ENCODE data around the gene SPSB1. TPM values are rescaled to one million over a fixed set of nuclear protein-coding genes. Genes with fewer than 3 reads are reported as not detected.

Gene SPSB1
- total and polyA plus RNA-seq, 2 donors from 2014 or later = 12.7 to 25.9 TPM

DNA sequence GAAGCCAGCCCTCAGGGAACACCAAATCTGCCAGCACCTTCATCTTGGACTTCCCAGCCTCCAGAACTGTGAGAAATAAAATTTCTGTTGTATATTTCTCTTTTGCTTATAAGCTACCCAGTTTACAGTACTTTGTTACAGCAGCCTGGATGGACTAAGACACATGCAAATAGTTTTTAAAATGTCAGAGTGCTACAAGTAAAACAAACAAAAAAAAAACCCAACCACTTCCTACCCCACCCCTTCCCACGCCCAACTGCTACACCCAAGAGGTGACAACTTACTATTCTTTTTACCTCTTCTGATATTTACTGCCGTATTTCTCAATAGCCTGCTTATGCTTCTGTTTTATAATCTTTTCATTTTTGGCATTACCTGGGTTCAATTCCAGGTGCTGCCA, 8.6 kb upstream of the SPSB1 start:
- Histone ChIP-seq H3K9ac (ENCODE audit: low read length in 3 of 3) (no peak overlapping the region), H3K27me3 (ENCODE audit: control insufficient read depth, insufficient read depth, low read length) (no peaks in the 10 kb centered on the region), H3K4me1 (ENCODE audit: control insufficient read depth in 2 of 3, insufficient read depth in 2 of 3, low read depth in 1 of 3, low read length in 3 of 3) (peaks cover 0 to 5% (median 0%) of the 10 kb centered on the region in 3 donors), H3K9me3 (ENCODE audit: control insufficient read depth in 2 of 3, insufficient read depth in 1 of 3, low read length in 3 of 3) (peaks cover 0 to 25% (median 4%) of the 10 kb centered on the region in 3 donors), H3K4me3 (ENCODE audit: low read length in 3 of 3) (no peak overlapping the region), H3K27ac (ENCODE audit: low read depth in 2 of 2, low read length in 2 of 2) (no peak overlapping the region), H3K36me3 (ENCODE audit: control insufficient read depth in 2 of 3, insufficient read depth in 3 of 3, low read length in 3 of 3) (no peaks in the 10 kb centered on the region)
- no peak for FAIRE-seq
- peak in 1 of 5 donors; percentile 0 for DNase-seq
- intact Hi-C loops (cut with DNase I) = loop anchor here (10.0 kb wide), 1 partner anchor 171 kb away; no protein-coding TSS in a partner anchor
- TF ChIP-seq, protein P1, sequence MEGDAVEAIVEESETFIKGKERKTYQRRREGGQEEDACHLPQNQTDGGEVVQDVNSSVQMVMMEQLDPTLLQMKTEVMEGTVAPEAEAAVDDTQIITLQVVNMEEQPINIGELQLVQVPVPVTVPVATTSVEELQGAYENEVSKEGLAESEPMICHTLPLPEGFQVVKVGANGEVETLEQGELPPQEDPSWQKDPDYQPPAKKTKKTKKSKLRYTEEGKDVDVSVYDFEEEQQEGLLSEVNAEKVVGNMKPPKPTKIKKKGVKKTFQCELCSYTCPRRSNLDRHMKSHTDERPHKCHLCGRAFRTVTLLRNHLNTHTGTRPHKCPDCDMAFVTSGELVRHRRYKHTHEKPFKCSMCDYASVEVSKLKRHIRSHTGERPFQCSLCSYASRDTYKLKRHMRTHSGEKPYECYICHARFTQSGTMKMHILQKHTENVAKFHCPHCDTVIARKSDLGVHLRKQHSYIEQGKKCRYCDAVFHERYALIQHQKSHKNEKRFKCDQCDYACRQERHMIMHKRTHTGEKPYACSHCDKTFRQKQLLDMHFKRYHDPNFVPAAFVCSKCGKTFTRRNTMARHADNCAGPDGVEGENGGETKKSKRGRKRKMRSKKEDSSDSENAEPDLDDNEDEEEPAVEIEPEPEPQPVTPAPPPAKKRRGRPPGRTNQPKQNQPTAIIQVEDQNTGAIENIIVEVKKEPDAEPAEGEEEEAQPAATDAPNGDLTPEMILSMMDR (IDR thresholded peaks at IDR 0.05; ENCODE audit: borderline replicate concordance, extremely low read depth, insufficient read depth) = no peak

GRCh38 chr1:9286556-9286955, 6.1 kb upstream of the SPSB1 start:
- intact Hi-C loops (cut with DNase I) = loop anchor here (10.0 kb wide), 1 partner anchor 168 kb away; no protein-coding TSS in a partner anchor
- TF ChIP-seq, protein P1 (IDR thresholded peaks at IDR 0.05; ENCODE audit: borderline replicate concordance, extremely low read depth, insufficient read depth) = no peak
- Histone ChIP-seq H3K9me3 (ENCODE audit: control insufficient read depth in 2 of 3, insufficient read depth in 1 of 3, low read length in 3 of 3) (peaks cover 0 to 25% (median 4%) of the 10 kb centered on the region in 3 donors), H3K36me3 (ENCODE audit: control insufficient read depth in 2 of 3, insufficient read depth in 3 of 3, low read length in 3 of 3) (no peaks in the 10 kb centered on the region), H3K4me1 (ENCODE audit: control insufficient read depth in 2 of 3, insufficient read depth in 2 of 3, low read depth in 1 of 3, low read length in 3 of 3) (peaks cover 0 to 4% (median 0%) of the 10 kb centered on the region in 3 donors), H3K27me3 (ENCODE audit: control insufficient read depth, insufficient read depth, low read length) (no peaks in the 10 kb centered on the region), H3K9ac (ENCODE audit: low read length in 3 of 3) (no peak overlapping the region), H3K4me3 (ENCODE audit: low read length in 3 of 3) (no peak overlapping the region), H3K27ac (ENCODE audit: low read depth in 2 of 2, low read length in 2 of 2) (no peak overlapping the region)
- FAIRE-seq (no peak), DNase-seq (no peak)

DNA sequence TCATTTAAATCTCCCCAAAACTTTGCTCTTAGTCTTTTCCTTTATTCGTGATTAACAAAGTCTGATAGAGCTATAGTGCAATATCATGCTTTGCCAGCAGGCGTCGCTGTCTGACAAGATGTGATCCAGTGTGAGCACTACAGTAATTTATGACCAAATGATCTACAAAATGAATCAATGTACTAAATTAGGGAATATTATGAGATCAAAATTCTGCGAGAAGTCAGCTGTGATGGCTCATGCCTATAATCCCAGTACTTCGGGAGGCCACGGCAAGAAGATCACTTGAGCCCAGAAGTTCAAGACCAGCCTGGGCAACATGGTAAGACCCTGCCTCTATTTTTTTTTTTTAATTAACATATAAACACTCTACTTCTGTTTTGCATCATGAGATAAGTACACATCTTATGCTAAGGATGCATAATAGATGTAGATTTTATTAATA, 3.6 kb upstream of the SPSB1 start:
- H3K4me1 ChIP-seq (ENCODE audit: control insufficient read depth in 2 of 3, insufficient read depth in 2 of 3, low read depth in 1 of 3, low read length in 3 of 3) = peaks cover 0 to 8% (median 4%) of the 10 kb centered on the region in 3 donors
- intact Hi-C loops (cut with DNase I) = loop anchor here (10.0 kb wide), 1 partner anchor 166 kb away; no protein-coding TSS in a partner anchor
- DNase-seq (peak; percentile 50 to 71 (median 54)), FAIRE-seq (peak; percentile 27)
- H3K4me3 ChIP-seq (ENCODE audit: low read length in 3 of 3) = no peak overlapping the region
- TF ChIP-seq, protein P1 (IDR thresholded peaks at IDR 0.05; ENCODE audit: borderline replicate concordance, extremely low read depth, insufficient read depth) = peak; percentile 93
- H3K9me3 ChIP-seq (ENCODE audit: control insufficient read depth in 2 of 3, insufficient read depth in 1 of 3, low read length in 3 of 3) = peaks cover 1 to 25% (median 4%) of the 10 kb centered on the region in 3 donors
- peaks cover 0 to 2% (median 0%) of the 10 kb centered on the region in 3 donors for H3K36me3 ChIP-seq (ENCODE audit: control insufficient read depth in 2 of 3, insufficient read depth in 3 of 3, low read length in 3 of 3)
- no peaks in the 10 kb centered on the region for H3K27me3 ChIP-seq (ENCODE audit: control insufficient read depth, insufficient read depth, low read length)
- no peak overlapping the region for H3K9ac ChIP-seq (ENCODE audit: low read length in 3 of 3)
- no peak overlapping the region for H3K27ac ChIP-seq (ENCODE audit: low read depth in 2 of 2, low read length in 2 of 2)

Measured in kidney (tissue), 14 donors.